Measurements from ENCODE around the gene TSNAXIP1.

Gene TSNAXIP1

DNA sequence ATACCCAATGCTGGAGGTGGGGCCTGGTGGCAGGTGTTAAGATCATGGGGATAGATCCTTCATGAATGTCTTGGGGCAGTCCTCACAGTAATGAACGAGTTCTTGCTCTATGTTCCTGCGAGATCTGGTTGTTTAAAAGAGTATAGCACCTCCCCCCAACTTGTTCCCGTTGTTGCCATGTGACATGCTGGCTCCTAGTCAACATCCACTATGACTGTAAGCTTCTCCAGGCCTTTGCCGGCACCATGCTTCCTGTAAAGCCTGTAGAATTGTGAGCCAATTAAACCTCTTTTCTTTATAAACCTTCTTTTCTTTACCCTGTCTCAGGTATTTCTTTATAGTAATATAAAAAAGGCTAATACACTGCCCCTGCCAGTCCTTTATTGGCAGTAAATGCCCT is 33.6 kb upstream of the TSNAXIP1 start:
- Histone ChIP-seq H3K27ac (ENCODE audit: low read length, poor library complexity, severe bottlenecking) (no peak overlapping the region), H2BK5ac (ENCODE audit: low read depth, low read length, poor library complexity, severe bottlenecking) (no peak overlapping the region), H3K18ac (ENCODE audit: low read depth in 1 of 2, low read length in 2 of 2) (no peak overlapping the region), H4K8ac (ENCODE audit: low read length) (no peak overlapping the region), H3K79me1 (replicated peaks; ENCODE audit: low read length, poor library complexity, severe bottlenecking) (peaks cover 29% of the 10 kb centered on the region), H2BK12ac (ENCODE audit: low read length in 2 of 2) (no peak overlapping the region), H3K23ac (ENCODE audit: low read length in 2 of 2) (no peak overlapping the region), H3K9me3 (ENCODE audit: control insufficient read depth, low read length) (no peaks in the 10 kb centered on the region), H2AFZ (ENCODE audit: low read depth, low read length) (no peak overlapping the region), H4K91ac (ENCODE audit: low read length) (no peak overlapping the region), H2BK120ac (ENCODE audit: low read depth, low read length) (no peak overlapping the region), H3K9ac (ENCODE audit: low read length) (no peak overlapping the region), H3K36me3 (ENCODE audit: control insufficient read depth in 1 of 2, insufficient read depth in 2 of 2, low read depth in 1 of 2, low read length in 2 of 2) (peaks cover 5 to 9% of the 10 kb centered on the region in 2 experiments), H3K4me2 (ENCODE audit: low read length, poor library complexity, severe bottlenecking) (no peak overlapping the region), H2AK5ac (ENCODE audit: low read length, severe bottlenecking) (no peak overlapping the region), H3K4me3 (ENCODE audit: insufficient read depth in 1 of 2, low read depth in 1 of 2, low read length in 2 of 2) (no peak overlapping the region), H3K4ac (ENCODE audit: low read depth in 1 of 2, low read length in 2 of 2) (no peak overlapping the region), H3K27me3 (ENCODE audit: control insufficient read depth in 1 of 2, insufficient read depth in 1 of 2, low read length in 2 of 2) (no peaks in the 10 kb centered on the region), H3K14ac (ENCODE audit: low read length in 2 of 2) (no peak overlapping the region), H2BK15ac (ENCODE audit: low read depth, poor library complexity, severe bottlenecking) (no peak overlapping the region), H3K4me1 (ENCODE audit: control insufficient read depth, insufficient read depth, low read depth, low read length) (no peaks in the 10 kb centered on the region)
- 82% methylated on average over 4 of the region's 4 CpGs for WGBS
- peak; percentile 18 for DNase-seq

DNA sequence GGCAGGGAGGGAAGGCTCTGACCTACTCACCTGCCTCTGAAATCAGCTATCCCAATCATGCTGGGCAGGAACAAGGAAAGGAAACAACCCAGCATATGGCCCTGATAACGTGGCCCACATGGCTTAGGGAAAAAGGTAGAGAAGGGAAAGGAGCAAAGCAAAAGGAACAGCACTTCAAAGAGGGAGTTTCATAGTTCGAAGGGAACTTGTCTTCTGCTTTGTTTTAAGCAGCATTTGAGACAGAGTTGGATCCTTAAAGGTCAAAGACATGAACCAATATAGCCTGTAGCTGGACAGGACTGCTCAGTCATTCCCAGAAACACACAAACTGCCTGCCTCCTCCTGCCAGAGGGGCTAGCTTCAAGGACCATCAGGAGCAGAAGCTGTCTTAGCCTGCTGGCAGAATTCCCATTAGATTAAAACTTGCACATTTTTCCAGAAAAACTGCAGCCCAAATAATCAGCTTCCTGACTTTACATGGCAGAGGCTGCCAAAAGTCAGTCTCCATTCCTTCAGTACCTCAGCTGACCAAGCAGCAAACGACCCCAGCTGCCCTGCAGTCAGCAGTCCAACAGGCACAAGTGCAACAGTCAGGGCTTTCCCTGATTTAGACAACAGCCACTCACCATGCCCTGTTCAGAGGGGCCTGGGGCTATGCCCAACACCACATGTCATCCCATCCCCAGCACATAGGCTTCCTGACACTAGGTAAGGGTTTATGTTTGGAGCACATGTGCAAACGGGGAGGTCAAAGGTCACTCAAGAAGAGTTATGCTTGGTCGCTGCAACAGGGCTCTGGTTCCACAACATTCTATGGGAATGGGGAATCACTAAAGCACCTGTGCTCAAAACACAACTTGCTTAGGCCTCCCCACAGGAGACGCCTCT is 32.9 kb upstream of the TSNAXIP1 start:
- Histone ChIP-seq H3K4ac (ENCODE audit: low read depth in 1 of 2, low read length in 2 of 2) (peak overlapping the region in 1 of 2 experiments; percentile 53), H2BK12ac (ENCODE audit: low read length in 2 of 2) (no peak overlapping the region), H2AFZ (ENCODE audit: low read depth, low read length) (no peak overlapping the region), H3K9ac (ENCODE audit: low read length) (no peak overlapping the region), H4K8ac (ENCODE audit: low read length) (no peak overlapping the region), H4K91ac (ENCODE audit: low read length) (no peak overlapping the region), H2AK5ac (ENCODE audit: low read length, severe bottlenecking) (no peak overlapping the region), H3K4me3 (ENCODE audit: insufficient read depth in 1 of 2, low read depth in 1 of 2, low read length in 2 of 2) (no peak overlapping the region), H3K27ac (ENCODE audit: low read length, poor library complexity, severe bottlenecking) (no peak overlapping the region), H2BK5ac (ENCODE audit: low read depth, low read length, poor library complexity, severe bottlenecking) (no peak overlapping the region), H3K14ac (ENCODE audit: low read length in 2 of 2) (no peak overlapping the region), H3K27me3 (ENCODE audit: control insufficient read depth in 1 of 2, insufficient read depth in 1 of 2, low read length in 2 of 2) (no peaks in the 10 kb centered on the region), H3K4me1 (ENCODE audit: control insufficient read depth, insufficient read depth, low read depth, low read length) (no peaks in the 10 kb centered on the region), H3K9me3 (ENCODE audit: control insufficient read depth, low read length) (no peaks in the 10 kb centered on the region), H3K36me3 (ENCODE audit: control insufficient read depth in 1 of 2, insufficient read depth in 2 of 2, low read depth in 1 of 2, low read length in 2 of 2) (peaks cover 5 to 9% of the 10 kb centered on the region in 2 experiments), H3K79me1 (replicated peaks; ENCODE audit: low read length, poor library complexity, severe bottlenecking) (peaks cover 30% of the 10 kb centered on the region), H2BK15ac (ENCODE audit: low read depth, poor library complexity, severe bottlenecking) (no peak overlapping the region), H3K18ac (ENCODE audit: low read depth in 1 of 2, low read length in 2 of 2) (no peak overlapping the region), H2BK120ac (ENCODE audit: low read depth, low read length) (no peak overlapping the region), H3K23ac (ENCODE audit: low read length in 2 of 2) (no peak overlapping the region), H3K4me2 (ENCODE audit: low read length, poor library complexity, severe bottlenecking) (no peak overlapping the region)
- peak; percentile 18 for DNase-seq
- WGBS = 53% methylated on average over 6 of the region's 6 CpGs

DNA sequence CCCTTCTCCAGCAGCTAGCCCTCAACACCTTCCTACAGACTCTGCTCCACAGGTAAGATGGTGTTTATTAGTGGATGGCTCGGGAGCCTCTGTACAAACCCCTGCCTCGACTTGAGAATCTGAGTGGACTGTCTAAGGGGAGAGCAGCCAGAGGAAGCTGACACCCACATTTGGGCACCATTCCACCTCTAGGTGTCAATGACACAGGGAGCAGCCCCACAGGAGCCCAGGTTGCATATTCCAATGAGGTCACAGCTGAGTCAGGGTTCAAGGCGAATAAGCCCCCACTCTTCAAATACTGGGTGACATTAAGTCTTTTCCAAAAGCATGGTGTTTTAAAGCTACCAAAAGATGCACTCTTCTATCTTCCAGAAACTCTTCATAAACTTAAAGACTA is 32.2 kb upstream of the TSNAXIP1 start:
- H2BK12ac ChIP-seq (ENCODE audit: low read length in 2 of 2) = no peak overlapping the region
- no peak overlapping the region for H3K4ac ChIP-seq (ENCODE audit: low read depth in 1 of 2, low read length in 2 of 2)
- no peak overlapping the region for H2BK15ac ChIP-seq (ENCODE audit: low read depth, poor library complexity, severe bottlenecking)
- H3K79me1 ChIP-seq (replicated peaks; ENCODE audit: low read length, poor library complexity, severe bottlenecking) = peaks cover 33% of the 10 kb centered on the region
- no peaks in the 10 kb centered on the region for H3K4me1 ChIP-seq (ENCODE audit: control insufficient read depth, insufficient read depth, low read depth, low read length)
- H3K14ac ChIP-seq (ENCODE audit: low read length in 2 of 2) = no peak overlapping the region
- DNase-seq = no peak
- H3K23ac ChIP-seq (ENCODE audit: low read length in 2 of 2) = no peak overlapping the region
- H2BK5ac ChIP-seq (ENCODE audit: low read depth, low read length, poor library complexity, severe bottlenecking) = no peak overlapping the region
- H3K27me3 ChIP-seq (ENCODE audit: control insufficient read depth in 1 of 2, insufficient read depth in 1 of 2, low read length in 2 of 2) = no peaks in the 10 kb centered on the region
- WGBS = 96% methylated on average over 3 of the region's 3 CpGs
- H3K27ac ChIP-seq (ENCODE audit: low read length, poor library complexity, severe bottlenecking) = no peak overlapping the region
- H2BK120ac ChIP-seq (ENCODE audit: low read depth, low read length) = no peak overlapping the region
- no peak overlapping the region for H3K18ac ChIP-seq (ENCODE audit: low read depth in 1 of 2, low read length in 2 of 2)
- peaks cover 5 to 9% of the 10 kb centered on the region in 2 experiments for H3K36me3 ChIP-seq (ENCODE audit: control insufficient read depth in 1 of 2, insufficient read depth in 2 of 2, low read depth in 1 of 2, low read length in 2 of 2)
- H4K8ac ChIP-seq (ENCODE audit: low read length) = no peak overlapping the region
- H2AK5ac ChIP-seq (ENCODE audit: low read length, severe bottlenecking) = no peak overlapping the region
- no peak overlapping the region for H4K91ac ChIP-seq (ENCODE audit: low read length)
- no peaks in the 10 kb centered on the region for H3K9me3 ChIP-seq (ENCODE audit: control insufficient read depth, low read length)
- no peak overlapping the region for H3K4me3 ChIP-seq (ENCODE audit: insufficient read depth in 1 of 2, low read depth in 1 of 2, low read length in 2 of 2)
- H3K4me2 ChIP-seq (ENCODE audit: low read length, poor library complexity, severe bottlenecking) = no peak overlapping the region
- no peak overlapping the region for H3K9ac ChIP-seq (ENCODE audit: low read length)
- no peak overlapping the region for H2AFZ ChIP-seq (ENCODE audit: low read depth, low read length)

DNA sequence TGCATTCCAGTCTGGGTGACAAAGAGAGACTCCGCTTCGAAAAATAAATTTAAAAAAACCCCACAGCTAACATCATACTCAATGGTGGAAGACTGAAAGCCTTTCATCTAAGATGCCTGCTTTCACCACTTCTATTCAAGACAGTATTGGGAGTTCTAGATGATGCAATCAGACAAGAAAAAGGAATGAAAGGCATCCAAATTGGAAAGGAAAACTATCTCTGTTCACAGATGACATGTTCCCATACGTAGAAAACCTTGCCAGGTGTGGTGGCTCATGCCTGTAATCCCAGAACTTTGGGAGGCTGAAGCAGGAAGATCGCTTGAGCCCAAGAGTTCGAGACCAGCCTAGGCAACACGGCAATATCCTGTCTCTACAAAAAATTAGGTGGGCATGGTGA is 31.4 kb upstream of the TSNAXIP1 start:
- no peak overlapping the region for H2BK12ac ChIP-seq (ENCODE audit: low read length in 2 of 2)
- no peak overlapping the region for H3K27ac ChIP-seq (ENCODE audit: low read length, poor library complexity, severe bottlenecking)
- H3K4ac ChIP-seq (ENCODE audit: low read depth in 1 of 2, low read length in 2 of 2) = no peak overlapping the region
- no peak overlapping the region for H3K14ac ChIP-seq (ENCODE audit: low read length in 2 of 2)
- H3K4me1 ChIP-seq (ENCODE audit: control insufficient read depth, insufficient read depth, low read depth, low read length) = no peaks in the 10 kb centered on the region
- no peaks in the 10 kb centered on the region for H3K9me3 ChIP-seq (ENCODE audit: control insufficient read depth, low read length)
- 90% methylated on average over 4 of the region's 6 CpGs for WGBS
- H4K8ac ChIP-seq (ENCODE audit: low read length) = no peak overlapping the region
- no peak for DNase-seq
- H3K4me3 ChIP-seq (ENCODE audit: insufficient read depth in 1 of 2, low read depth in 1 of 2, low read length in 2 of 2) = no peak overlapping the region
- H3K23ac ChIP-seq (ENCODE audit: low read length in 2 of 2) = no peak overlapping the region
- no peak overlapping the region for H2BK120ac ChIP-seq (ENCODE audit: low read depth, low read length)
- no peak overlapping the region for H2AK5ac ChIP-seq (ENCODE audit: low read length, severe bottlenecking)
- no peaks in the 10 kb centered on the region for H3K27me3 ChIP-seq (ENCODE audit: control insufficient read depth in 1 of 2, insufficient read depth in 1 of 2, low read length in 2 of 2)
- H2BK15ac ChIP-seq (ENCODE audit: low read depth, poor library complexity, severe bottlenecking) = no peak overlapping the region
- H3K9ac ChIP-seq (ENCODE audit: low read length) = no peak overlapping the region
- no peak overlapping the region for H4K91ac ChIP-seq (ENCODE audit: low read length)
- H2AFZ ChIP-seq (ENCODE audit: low read depth, low read length) = no peak overlapping the region
- H3K36me3 ChIP-seq (ENCODE audit: control insufficient read depth in 1 of 2, insufficient read depth in 2 of 2, low read depth in 1 of 2, low read length in 2 of 2) = peaks cover 5 to 9% of the 10 kb centered on the region in 2 experiments
- H2BK5ac ChIP-seq (ENCODE audit: low read depth, low read length, poor library complexity, severe bottlenecking) = no peak overlapping the region
- H3K18ac ChIP-seq (ENCODE audit: low read depth in 1 of 2, low read length in 2 of 2) = no peak overlapping the region
- peaks cover 33% of the 10 kb centered on the region for H3K79me1 ChIP-seq (replicated peaks; ENCODE audit: low read length, poor library complexity, severe bottlenecking)
- H3K4me2 ChIP-seq (ENCODE audit: low read length, poor library complexity, severe bottlenecking) = no peak overlapping the region
